Loucy (cell line): ENCODE measurements around the gene AFF2.

Experiments used
- CTCF ChIP-seq: fragments of 200-600 bp; sonication (generic); conservative IDR thresholded peaks from 2 replicates; pipeline ENCODE4 v1.5.1; 2014; ENCODE audit warnings: mild to moderate bottlenecking, antibody characterized with exemption, low read length
- EZH2phosphoT487 ChIP-seq: fragments of 200-600 bp; IDR thresholded peaks from 2 replicates; pipeline ENCODE4 v1.6.1; 2018; ENCODE audit warnings: antibody characterized with exemption, mild to moderate bottlenecking, moderate library complexity, borderline replicate concordance

DNA sequence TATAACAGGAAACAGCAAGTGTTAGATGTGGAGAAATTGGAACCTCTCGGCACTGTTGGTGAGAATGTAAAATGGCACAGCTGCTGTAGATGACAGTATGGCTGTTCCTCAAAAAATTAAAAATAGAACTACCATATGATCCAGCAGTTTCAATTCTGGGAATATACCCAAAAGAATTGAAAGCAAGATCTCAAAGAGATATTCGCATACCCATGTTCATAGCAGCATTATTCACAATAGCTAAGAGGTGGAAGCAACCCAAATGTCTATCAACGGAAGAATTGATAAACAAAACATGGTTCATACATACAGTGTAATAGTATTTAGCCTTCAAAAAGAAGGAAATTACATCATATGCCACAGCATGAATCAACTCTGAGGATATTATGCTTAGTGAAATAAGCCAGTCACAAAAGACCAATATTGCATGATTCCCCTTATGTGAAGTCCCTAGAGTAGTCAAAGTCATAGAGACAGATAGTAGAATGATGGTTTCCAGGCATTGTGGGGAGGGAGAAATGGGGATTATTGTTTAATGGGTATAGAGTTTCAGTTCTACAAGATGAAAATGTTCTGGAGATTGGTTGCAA, 537.0 kb downstream of the AFF2 start:
- TF ChIP-seq CTCF (no peak), EZH2phosphoT487 (no peak)
